Activated CD4-positive, alpha-beta T cell treated with anti-CD3 and anti-CD28 coated beads, Interleukin-2, amount 50 U/mL, for 4 hours (primary cell): ENCODE data around the gene DNAAF8.

Experiments
- DNase-seq, 2 experiments: peaks; one replicate each; pipeline ENCODE4 v3.0.0-alpha.2; 2020

DNAAF8 gene

GRCh38 chr16:4785758-4786433, 51.6 kb downstream of the DNAAF8 start:
- no peak for DNase-seq

- DNase-seq: no peak
These were observed 52.7 kb downstream of the DNAAF8 start for GRCh38 chr16:4787068-4787467.

DNA sequence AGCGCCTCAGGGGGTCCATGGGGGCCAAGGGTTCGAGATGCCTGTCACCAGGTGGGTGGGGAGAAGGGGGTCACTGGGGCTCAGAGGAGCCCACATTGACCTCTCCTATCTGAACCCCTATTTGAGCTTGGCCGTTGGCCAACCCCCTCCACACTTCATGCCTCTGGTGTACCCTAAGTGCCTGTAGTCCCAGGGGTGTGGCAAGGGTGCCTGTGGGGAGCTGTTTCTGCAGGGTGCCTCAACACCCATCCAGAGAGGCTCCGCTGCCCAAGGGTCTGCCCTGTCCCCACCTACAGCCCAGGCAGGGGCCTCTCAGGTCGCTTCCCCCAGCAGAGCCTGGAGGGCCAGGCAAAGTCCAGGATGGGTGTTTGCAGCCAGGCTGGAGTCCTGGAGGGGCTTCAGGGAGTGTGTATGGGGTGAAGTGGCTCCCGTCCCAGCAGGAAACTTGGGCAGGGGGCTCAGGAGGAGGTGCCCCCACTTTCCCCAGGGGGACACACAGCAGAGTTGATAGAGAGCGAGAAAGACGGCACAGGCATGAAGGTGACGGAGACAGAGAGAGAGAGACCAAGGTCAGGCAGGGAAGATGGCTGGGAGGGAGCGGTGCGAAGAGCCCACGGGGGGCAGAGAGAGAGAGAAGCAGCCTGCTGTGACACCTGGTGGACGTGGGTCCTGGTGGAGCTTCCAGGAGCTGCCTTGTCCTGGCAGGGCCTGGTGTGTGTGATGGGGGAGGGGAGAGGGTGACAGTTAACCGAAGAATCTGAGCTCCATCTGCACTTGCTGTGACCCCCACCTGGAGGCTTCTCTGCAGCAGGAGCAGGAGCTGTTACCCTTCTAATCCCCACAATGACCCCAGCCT, 53.5 kb downstream of the DNAAF8 start, which contains the start of gene SEPTIN12:
Gene SEPTIN12, minus strand, starts transcription at position 719 of the 856 bp plus-strand sequence. Its CDS starts 700 bp downstream, at position 19.
- DNase-seq: no peak

GRCh38 chr16:4788489-4788889, 54.2 kb downstream of the DNAAF8 start:
- DNase-seq: no peak

DNA sequence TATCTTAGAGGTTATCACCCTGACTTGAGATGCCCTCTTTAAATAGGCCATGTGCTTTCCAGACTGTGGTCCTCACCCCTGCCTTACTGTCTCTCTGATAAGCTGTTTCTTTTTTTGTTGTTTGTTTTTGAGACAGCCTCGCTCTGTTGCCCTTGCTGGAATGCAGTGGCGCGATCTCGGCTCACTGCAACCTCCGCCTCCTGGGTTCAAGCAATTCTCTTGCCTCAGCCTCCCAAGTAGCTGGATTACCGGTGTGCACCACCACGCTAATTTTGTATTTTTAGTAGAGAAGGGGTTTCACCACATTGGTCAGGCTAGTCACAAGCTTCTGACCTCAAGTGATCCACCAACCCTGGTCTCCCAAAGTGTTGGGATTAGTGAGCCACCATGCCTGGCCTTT, 54.6 kb downstream of the DNAAF8 start:
- no peak for DNase-seq

DNA sequence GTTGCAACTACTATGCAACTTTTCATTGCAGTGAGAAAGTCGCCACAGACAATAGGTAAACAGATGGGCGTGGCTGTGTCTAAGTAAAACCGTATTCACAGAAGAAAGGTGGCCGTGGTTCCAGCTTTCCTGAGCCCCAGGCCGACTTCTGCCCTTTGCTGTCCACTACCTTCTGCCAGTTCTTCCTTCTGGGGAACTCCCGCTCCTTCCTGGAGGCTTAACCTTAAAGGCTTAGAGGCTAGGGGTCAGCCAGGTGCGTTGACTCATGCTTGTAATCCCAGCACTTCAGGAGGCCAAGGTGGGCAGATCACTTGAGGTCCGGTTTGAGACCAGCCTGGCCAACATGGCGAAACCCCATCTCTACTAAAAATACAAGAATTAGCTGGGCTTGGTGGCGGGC, 55.9 kb downstream of the DNAAF8 start:
- DNase-seq: no peak

DNA sequence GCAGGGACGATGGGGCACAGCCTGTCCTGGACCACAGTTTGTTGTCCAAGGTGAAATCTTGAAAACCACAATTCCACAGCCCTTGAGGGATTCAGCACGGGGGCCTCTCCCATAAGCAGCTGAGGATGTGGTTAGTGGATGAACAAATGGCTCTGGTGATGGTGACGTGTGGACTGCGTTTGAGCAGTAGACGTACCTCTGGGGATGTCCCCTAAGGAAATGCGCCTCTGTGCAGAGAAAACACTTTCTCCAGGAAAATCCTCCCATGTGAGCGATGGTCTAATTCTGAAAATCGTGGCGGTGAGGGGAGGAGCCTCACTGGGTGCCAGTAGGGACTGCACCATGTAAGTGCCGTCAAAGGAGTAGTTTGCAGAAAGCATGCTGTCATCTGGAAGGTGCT, 56.5 kb downstream of the DNAAF8 start:
- no peak for DNase-seq

DNA sequence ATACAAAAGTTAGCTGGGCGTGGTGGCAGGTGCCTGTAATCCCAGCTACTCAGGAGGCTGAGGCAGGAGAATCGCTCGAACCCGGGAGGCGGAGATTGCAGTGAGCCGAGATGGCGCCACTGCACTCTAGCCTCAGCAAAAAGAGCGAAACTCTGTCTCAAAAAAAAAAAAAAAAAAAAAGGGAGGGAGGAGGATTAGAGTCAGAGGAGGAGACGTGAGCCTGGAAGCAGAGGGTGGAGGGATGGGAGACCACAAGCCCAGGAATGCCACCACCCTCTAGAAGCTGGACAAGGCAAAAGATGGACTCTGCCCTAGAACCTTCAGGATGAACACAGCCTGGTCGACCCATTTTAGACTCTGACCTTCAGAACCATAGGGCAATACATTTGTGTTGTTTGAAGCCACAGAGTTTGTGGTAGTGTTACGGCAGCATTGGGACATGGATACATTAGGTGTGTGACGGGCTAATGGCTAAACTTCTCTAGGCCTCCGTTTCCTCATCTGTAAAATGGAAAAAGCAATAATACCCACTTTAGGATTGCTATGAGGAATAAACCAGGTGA, 58.7 kb downstream of the DNAAF8 start:
- DNase-seq: no peak

- no peak for DNase-seq
These were observed 61.0 kb downstream of the DNAAF8 start, which contains the start of gene SMIM22 for GRCh38 chr16:4795181-4795827. SMIM22 (plus strand) TSS chr16:4795369; CDS start chr16:4795735, 366 bp downstream.

DNA sequence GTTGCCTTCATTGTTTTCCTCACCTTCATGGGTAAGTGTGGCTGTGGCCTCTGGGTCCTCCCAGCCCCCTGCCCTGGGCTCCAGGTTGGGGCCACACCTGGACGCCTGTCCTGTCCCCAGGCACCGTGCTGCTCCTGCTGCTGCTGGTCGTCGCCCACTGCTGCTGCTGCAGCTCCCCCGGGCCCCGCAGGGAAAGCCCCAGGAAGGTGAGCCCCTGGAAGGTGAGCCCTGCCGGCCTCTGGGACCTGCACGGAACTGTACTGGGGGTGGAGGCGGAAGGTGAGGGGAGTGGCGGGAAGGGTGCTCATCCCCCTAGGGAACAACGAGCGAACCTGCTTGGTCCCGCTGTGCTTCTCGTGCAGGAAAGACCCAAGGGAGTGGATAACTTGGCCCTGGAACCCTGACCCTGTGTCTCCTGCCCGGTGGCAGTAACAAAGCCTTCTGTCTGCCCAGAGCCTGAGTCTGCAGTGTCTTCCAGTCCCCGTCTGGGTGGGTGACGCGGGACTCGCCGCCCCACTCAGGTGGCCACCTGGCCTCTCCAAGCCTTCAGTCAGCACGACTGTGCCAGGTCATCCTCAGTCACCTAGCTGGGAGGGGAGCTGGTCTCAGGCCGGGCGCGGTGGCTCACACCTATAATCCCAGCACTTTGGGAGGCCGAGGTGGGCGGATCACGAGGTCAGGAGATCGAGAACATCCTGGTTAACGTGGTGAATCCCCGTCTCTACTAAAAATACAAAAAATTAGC, 61.7 kb downstream of the DNAAF8 start:
- no peak for DNase-seq

- DNase-seq: no peak
These were observed 62.9 kb downstream of the DNAAF8 start for GRCh38 chr16:4796982-4797804.

GRCh38 chr16:4797805-4798252, 63.5 kb downstream of the DNAAF8 start:
- DNase-seq: no peak

- DNase-seq: no peak
These were observed 64.1 kb downstream of the DNAAF8 start for GRCh38 chr16:4798456-4798855.
